Measurements from ENCODE around the gene PTPN18.

DNA sequence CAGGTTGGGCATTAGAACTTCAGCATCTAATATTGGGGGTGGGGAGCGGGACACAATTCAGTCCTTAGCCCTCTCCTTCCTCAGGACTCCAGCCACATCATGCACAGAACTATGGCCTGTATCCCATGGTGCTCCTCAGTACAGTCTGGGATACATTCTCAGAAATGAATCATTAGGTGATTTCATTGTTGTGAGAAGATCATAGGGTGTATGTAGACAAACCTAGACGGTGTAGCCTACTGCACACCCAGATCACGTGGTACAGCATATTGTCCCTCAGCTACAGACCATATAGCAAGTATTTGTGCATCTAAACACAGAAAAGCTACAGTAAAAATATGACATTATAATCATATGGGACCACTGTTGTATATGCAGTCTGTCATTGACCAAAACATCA, 36.3 kb upstream of the PTPN18 start:
- TF ChIP-seq FOXP2 (optimal IDR thresholded peaks at IDR 0.05; ENCODE audit: borderline replicate concordance, extremely low read depth, extremely low read length, insufficient read depth) (no peak), POLR2AphosphoS5 (IDR thresholded peaks at IDR 0.05; ENCODE audit: low read depth, low read length) (no peak), TAF1 (IDR thresholded peaks at IDR 0.05; ENCODE audit: borderline replicate concordance, insufficient read depth, low read length) (no peak), SIN3A (IDR thresholded peaks at IDR 0.05; ENCODE audit: borderline replicate concordance, insufficient read depth, low read length) (no peak)
- TF ChIP-seq, protein P1, sequence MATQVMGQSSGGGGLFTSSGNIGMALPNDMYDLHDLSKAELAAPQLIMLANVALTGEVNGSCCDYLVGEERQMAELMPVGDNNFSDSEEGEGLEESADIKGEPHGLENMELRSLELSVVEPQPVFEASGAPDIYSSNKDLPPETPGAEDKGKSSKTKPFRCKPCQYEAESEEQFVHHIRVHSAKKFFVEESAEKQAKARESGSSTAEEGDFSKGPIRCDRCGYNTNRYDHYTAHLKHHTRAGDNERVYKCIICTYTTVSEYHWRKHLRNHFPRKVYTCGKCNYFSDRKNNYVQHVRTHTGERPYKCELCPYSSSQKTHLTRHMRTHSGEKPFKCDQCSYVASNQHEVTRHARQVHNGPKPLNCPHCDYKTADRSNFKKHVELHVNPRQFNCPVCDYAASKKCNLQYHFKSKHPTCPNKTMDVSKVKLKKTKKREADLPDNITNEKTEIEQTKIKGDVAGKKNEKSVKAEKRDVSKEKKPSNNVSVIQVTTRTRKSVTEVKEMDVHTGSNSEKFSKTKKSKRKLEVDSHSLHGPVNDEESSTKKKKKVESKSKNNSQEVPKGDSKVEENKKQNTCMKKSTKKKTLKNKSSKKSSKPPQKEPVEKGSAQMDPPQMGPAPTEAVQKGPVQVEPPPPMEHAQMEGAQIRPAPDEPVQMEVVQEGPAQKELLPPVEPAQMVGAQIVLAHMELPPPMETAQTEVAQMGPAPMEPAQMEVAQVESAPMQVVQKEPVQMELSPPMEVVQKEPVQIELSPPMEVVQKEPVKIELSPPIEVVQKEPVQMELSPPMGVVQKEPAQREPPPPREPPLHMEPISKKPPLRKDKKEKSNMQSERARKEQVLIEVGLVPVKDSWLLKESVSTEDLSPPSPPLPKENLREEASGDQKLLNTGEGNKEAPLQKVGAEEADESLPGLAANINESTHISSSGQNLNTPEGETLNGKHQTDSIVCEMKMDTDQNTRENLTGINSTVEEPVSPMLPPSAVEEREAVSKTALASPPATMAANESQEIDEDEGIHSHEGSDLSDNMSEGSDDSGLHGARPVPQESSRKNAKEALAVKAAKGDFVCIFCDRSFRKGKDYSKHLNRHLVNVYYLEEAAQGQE (IDR thresholded peaks at IDR 0.05; ENCODE audit: insufficient read depth in 1 of 2, low read depth in 2 of 2, low read length in 2 of 2): no peak

Measured in PFSK-1 (cell line).